Neural progenitor cell (in vitro differentiated cells): ENCODE data around the gene TSPAN18. TPM values are rescaled to one million over a fixed set of nuclear protein-coding genes. Genes with fewer than 3 reads are reported as not detected.

ENCODE experiments used
- DNase-seq: peaks from one replicate; pipeline ENCODE4 v3.0.0-alpha.2; 2016; ENCODE audit warnings: low spot score
- H2AFZ ChIP-seq: fragments of 200-600 bp; sonication (generic); replicated peaks from 2 replicates; pipeline ENCODE4 v1.6.1; 2016; ENCODE audit warnings: antibody characterized with exemption
- H3F3A ChIP-seq: fragments of 200-600 bp; sonication (generic); 2 replicates; pipeline ENCODE4 v1.6.1; 2016; ENCODE audit warnings: antibody characterized with exemption, low read depth
- H3K27ac ChIP-seq: fragments of 200-600 bp; sonication (generic); 2 replicates; pipeline ENCODE4 v1.5.1; 2016; ENCODE audit warnings: mild to moderate bottlenecking
- H3K27me3 ChIP-seq: fragments of 200-600 bp; sonication (generic); 2 replicates; pipeline ENCODE4 v1.6.1; 2016; ENCODE audit warnings: mild to moderate bottlenecking, moderate library complexity
- H3K36me3 ChIP-seq: fragments of 200-600 bp; sonication (generic); 2 replicates; pipeline ENCODE4 v1.5.1; 2016
- H3K4me1 ChIP-seq: fragments of 200-600 bp; sonication (generic); 2 replicates; pipeline ENCODE4 v1.6.1; 2016; ENCODE audit warnings: mixed run types
- H3K4me2 ChIP-seq: fragments of 200-600 bp; sonication (generic); 2 replicates; pipeline ENCODE4 v1.6.1; 2016
- H3K4me3 ChIP-seq: fragments of 200-600 bp; sonication (generic); 2 replicates; pipeline ENCODE4 v1.5.1; 2016
- H3K79me2 ChIP-seq: fragments of 200-600 bp; sonication (generic); 2 replicates; pipeline ENCODE4 v1.6.1; 2016; ENCODE audit warnings: low read depth
- H3K9ac ChIP-seq: fragments of 200-600 bp; sonication (generic); 2 replicates; pipeline ENCODE4 v1.6.1; 2016
- H3K9me3 ChIP-seq: fragments of 200-600 bp; sonication (generic); 2 replicates; pipeline ENCODE4 v1.5.1; 2016; ENCODE audit warnings: low read depth
- H4K20me1 ChIP-seq: fragments of 200-600 bp; sonication (generic); 2 replicates; pipeline ENCODE4 v1.6.1; 2016; ENCODE audit warnings: low read depth
- H3K27ac Mint-ChIP-seq: 3 replicates; pipeline ENCODE4 v1.8.0; 2021; ENCODE audit warnings: mixed read lengths
- H3K27me3 Mint-ChIP-seq: 2 replicates; pipeline ENCODE4 v1.8.0; 2022; ENCODE audit warnings: low read depth, mild to moderate bottlenecking, inconsistent platforms, moderate library complexity, mixed read lengths; ENCODE audit not compliant: insufficient read depth
- H3K36me3 Mint-ChIP-seq: 3 replicates; pipeline ENCODE4 v1.8.0; 2021; ENCODE audit warnings: mixed read lengths
- H3K4me1 Mint-ChIP-seq: 3 replicates; pipeline ENCODE4 v1.8.0; 2021; ENCODE audit warnings: mixed read lengths
- H3K4me3 Mint-ChIP-seq: 3 replicates; pipeline ENCODE4 v1.8.0; 2021; ENCODE audit warnings: mild to moderate bottlenecking, moderate library complexity, mixed read lengths
- H3K9me3 Mint-ChIP-seq: 3 replicates; pipeline ENCODE4 v1.8.0; 2020; ENCODE audit warnings: mixed read lengths
- CTCF ChIP-seq: fragments of 200-600 bp; sonication (generic); IDR thresholded peaks from 2 replicates; pipeline ENCODE4 v1.5.1; 2017; ENCODE audit warnings: antibody characterized with exemption, mild to moderate bottlenecking
- EZH2 ChIP-seq: fragments of 200-600 bp; sonication (generic); IDR thresholded peaks from 2 replicates; pipeline ENCODE4 v1.6.1; 2017; ENCODE audit warnings: antibody characterized with exemption, mild to moderate bottlenecking, moderate library complexity
- EZH2phosphoT487 ChIP-seq: fragments of 200-600 bp; sonication (generic); IDR thresholded peaks from 2 replicates; pipeline ENCODE4 v1.6.1; 2017; ENCODE audit warnings: antibody characterized with exemption
- total RNA-seq: library from RNA; depleted of rRNA; stranded (reverse); fragments of >200 nt; gene quantifications from 2 replicates; pipeline ENCODE4 v1.2.3, GENCODE V29; 2015; ENCODE audit warnings: low replicate concordance

The TSPAN18 gene
- total RNA-seq, 1 donor from 2014 or later = 16.5 TPM

- Histone ChIP-seq H3K79me2 (no peaks in the 10 kb centered on the region), H3K27me3 (peaks cover 11% of the 10 kb centered on the region), H3K9ac (no peak overlapping the region), H3K4me3 (no peak overlapping the region), H3K36me3 (no peaks in the 10 kb centered on the region), H3K27ac (no peak overlapping the region), H3K4me2 (no peak overlapping the region), H3K9me3 (no peaks in the 10 kb centered on the region), H3K4me1 (peaks cover 57% of the 10 kb centered on the region), H4K20me1 (peaks cover 36% of the 10 kb centered on the region), H2AFZ (no peak overlapping the region), H3F3A (peaks cover 17% of the 10 kb centered on the region)
- Mint-ChIP-seq H3K36me3 (peaks cover 2% of the 10 kb centered on the region), H3K4me3 (no peak overlapping the region), H3K4me1 (peaks cover 86% of the 10 kb centered on the region), H3K27me3 (peaks cover 2% of the 10 kb centered on the region), H3K9me3 (no peaks in the 10 kb centered on the region), H3K27ac (peak overlapping the region; percentile 90)
- DNase-seq = no peak
- no peak for TF ChIP-seq EZH2phosphoT487
- no peak for TF ChIP-seq EZH2
- TF ChIP-seq CTCF = no peak
Observed at GRCh38 chr11:44886790-44887140, 160.0 kb downstream of the TSPAN18 start.

- peaks cover 2% of the 10 kb centered on the region for H3K36me3 Mint-ChIP-seq
- Histone ChIP-seq H3K9ac (no peak overlapping the region), H4K20me1 (peaks cover 40% of the 10 kb centered on the region), H3K36me3 (no peaks in the 10 kb centered on the region), H2AFZ (no peak overlapping the region), H3K4me1 (peaks cover 56% of the 10 kb centered on the region), H3K9me3 (no peaks in the 10 kb centered on the region), H3K27me3 (peaks cover 16% of the 10 kb centered on the region), H3F3A (peaks cover 15% of the 10 kb centered on the region), H3K79me2 (no peaks in the 10 kb centered on the region), H3K4me2 (peak overlapping the region; percentile 56), H3K27ac (no peak overlapping the region), H3K4me3 (no peak overlapping the region)
- H3K4me3 Mint-ChIP-seq = peak overlapping the region; percentile 4
- DNase-seq = no peak
- H3K27me3 Mint-ChIP-seq = peaks cover 2% of the 10 kb centered on the region
- peaks cover 86% of the 10 kb centered on the region for H3K4me1 Mint-ChIP-seq
- no peaks in the 10 kb centered on the region for H3K9me3 Mint-ChIP-seq
- peak overlapping the region; percentile 87 for H3K27ac Mint-ChIP-seq
- no peak for TF ChIP-seq CTCF
- TF ChIP-seq EZH2phosphoT487 = no peak
- TF ChIP-seq EZH2 = no peak
Observed at GRCh38 chr11:44887636-44888035, 160.9 kb downstream of the TSPAN18 start.

GRCh38 chr11:44889266-44889665 is 162.5 kb downstream of the TSPAN18 start:
- Histone ChIP-seq H4K20me1 (peaks cover 56% of the 10 kb centered on the region), H3K36me3 (no peaks in the 10 kb centered on the region), H3K27me3 (peaks cover 16% of the 10 kb centered on the region), H3K9me3 (no peaks in the 10 kb centered on the region), H3K4me3 (no peak overlapping the region), H2AFZ (no peak overlapping the region), H3K4me2 (no peak overlapping the region), H3K9ac (no peak overlapping the region), H3K4me1 (peaks cover 60% of the 10 kb centered on the region), H3F3A (peaks cover 22% of the 10 kb centered on the region), H3K27ac (no peak overlapping the region), H3K79me2 (no peaks in the 10 kb centered on the region)
- Mint-ChIP-seq H3K9me3 (no peaks in the 10 kb centered on the region), H3K4me3 (no peak overlapping the region), H3K4me1 (peaks cover 87% of the 10 kb centered on the region), H3K36me3 (peaks cover 2% of the 10 kb centered on the region), H3K27me3 (peaks cover 2% of the 10 kb centered on the region), H3K27ac (no peak overlapping the region)
- no peak for DNase-seq
- TF ChIP-seq EZH2 (no peak), EZH2phosphoT487 (no peak), CTCF (no peak)
